Choroid plexus epithelial cell (primary cell): ENCODE data around the gene USP34.

Experiments used
- DNase-seq: peaks from one replicate; pipeline ENCODE4 v3.0.0-alpha.2; 2010; ENCODE audit warnings: low read depth
- H3K4me3 ChIP-seq: 2 replicates; pipeline ENCODE4 v1.5.1; 2011; ENCODE audit warnings: low read depth, mild to moderate bottlenecking, control low read depth, low read length, moderate library complexity
- CTCF ChIP-seq: conservative IDR thresholded peaks from 2 replicates; pipeline ENCODE4 v1.5.1; 2011; ENCODE audit warnings: low read depth, mild to moderate bottlenecking, control low read depth, inconsistent platforms, low read length, moderate library complexity

Gene USP34

GRCh38 chr2:61238219-61239012 is 232.5 kb downstream of the USP34 start:
- DNase-seq: peak; percentile 41
- H3K4me3 ChIP-seq: no peak overlapping the region
- no peak for TF ChIP-seq CTCF

GRCh38 chr2:61235716-61236115 is 235.2 kb downstream of the USP34 start:
- no peak overlapping the region for H3K4me3 ChIP-seq
- DNase-seq: peak; percentile 38
- TF ChIP-seq CTCF: no peak

- no peak for DNase-seq
- H3K4me3 ChIP-seq: no peak overlapping the region
- no peak for TF ChIP-seq CTCF
Observed at GRCh38 chr2:61233581-61233980, 237.3 kb downstream of the USP34 start.

GRCh38 chr2:61229936-61230335 is 241.0 kb downstream of the USP34 start:
- H3K4me3 ChIP-seq: no peak overlapping the region
- TF ChIP-seq CTCF: no peak
- peak; percentile 39 for DNase-seq

- DNase-seq: no peak
- TF ChIP-seq CTCF: no peak
- H3K4me3 ChIP-seq: no peak overlapping the region
Observed at GRCh38 chr2:61222567-61222966, 248.3 kb downstream of the USP34 start.

- no peak overlapping the region for H3K4me3 ChIP-seq
- no peak for DNase-seq
- TF ChIP-seq CTCF: no peak
Observed at GRCh38 chr2:61221819-61222218, 249.1 kb downstream of the USP34 start.

GRCh38 chr2:61220768-61221167 is 250.1 kb downstream of the USP34 start:
- peak; percentile 80 for DNase-seq
- TF ChIP-seq CTCF: no peak
- no peak overlapping the region for H3K4me3 ChIP-seq
